HG03135 (cell line): ENCODE results near the gene KLF16.

Experiments used
- ATAC-seq: cut with Tn5 transposase; IDR thresholded peaks from one replicate; pipeline ENCODE4 v1.9.1; 2021; ENCODE audit warnings: mild to moderate bottlenecking, moderate library complexity; ENCODE audit not compliant: unreplicated experiment

The KLF16 gene

GRCh38 chr19:1845125-1845515 lies 18.3 kb downstream of the KLF16 start:
- no peak for ATAC-seq

- ATAC-seq, result no peak
Measured at GRCh38 chr19:1844513-1845124, 18.8 kb downstream of the KLF16 start.

GRCh38 chr19:1843646-1844394 lies 19.6 kb downstream of the KLF16 start:
- no peak for ATAC-seq

DNA sequence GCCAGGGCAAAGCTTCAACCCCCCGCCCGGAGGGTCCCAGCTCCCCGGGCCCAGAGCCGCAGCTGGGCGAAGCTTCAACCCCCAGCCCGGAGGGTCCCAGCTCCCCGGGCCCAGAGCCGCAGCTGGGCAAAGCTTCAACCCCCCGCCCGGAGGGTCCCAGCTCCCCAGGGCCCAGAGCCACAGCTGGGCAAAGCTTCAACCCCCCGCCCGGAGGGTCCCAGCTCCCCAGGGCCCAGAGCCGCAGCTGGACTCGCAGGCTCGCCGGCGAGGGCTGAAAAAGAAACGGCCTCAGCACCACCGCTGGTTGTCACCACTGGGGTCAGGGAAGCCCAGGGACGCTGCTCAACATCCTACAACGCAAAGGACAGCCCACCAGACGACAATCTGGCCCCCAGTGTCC lies 20.3 kb downstream of the KLF16 start:
- no peak for ATAC-seq

DNA sequence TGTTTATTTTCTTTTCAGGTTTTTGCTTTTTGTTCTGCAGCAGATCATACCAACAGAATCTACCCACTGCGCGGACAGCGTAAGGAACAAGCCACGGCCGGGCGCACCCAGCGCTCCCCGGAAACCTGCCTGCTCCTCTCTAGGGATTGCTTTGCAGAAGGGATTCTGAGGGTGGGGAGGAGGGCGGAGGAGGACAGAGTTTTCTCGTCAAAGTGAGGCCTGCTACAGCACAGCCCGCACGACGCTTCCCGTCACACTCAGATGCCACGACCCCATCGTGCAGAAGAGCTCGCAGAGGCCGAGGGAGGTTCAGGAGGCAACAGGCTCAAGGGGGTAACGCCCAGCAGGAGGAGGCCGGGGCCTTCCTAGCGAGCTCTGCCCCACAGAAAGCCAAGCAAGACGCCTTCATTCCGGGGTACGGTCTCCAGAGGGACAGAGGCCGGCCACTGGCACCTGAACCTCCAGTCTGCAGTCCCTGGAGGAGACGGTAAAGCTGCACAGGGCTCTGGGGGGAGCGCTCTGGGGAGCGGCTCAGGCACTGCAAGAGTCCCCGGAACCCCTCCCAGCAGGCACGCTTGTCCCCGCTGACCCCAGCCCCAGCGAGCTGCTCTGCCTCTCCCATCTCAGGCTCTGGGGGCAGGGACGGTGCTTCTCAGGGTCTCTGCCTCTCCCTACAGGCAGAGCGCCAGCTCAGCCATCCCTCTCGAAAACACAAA lies 22.0 kb downstream of the KLF16 start:
- no peak for ATAC-seq

DNA sequence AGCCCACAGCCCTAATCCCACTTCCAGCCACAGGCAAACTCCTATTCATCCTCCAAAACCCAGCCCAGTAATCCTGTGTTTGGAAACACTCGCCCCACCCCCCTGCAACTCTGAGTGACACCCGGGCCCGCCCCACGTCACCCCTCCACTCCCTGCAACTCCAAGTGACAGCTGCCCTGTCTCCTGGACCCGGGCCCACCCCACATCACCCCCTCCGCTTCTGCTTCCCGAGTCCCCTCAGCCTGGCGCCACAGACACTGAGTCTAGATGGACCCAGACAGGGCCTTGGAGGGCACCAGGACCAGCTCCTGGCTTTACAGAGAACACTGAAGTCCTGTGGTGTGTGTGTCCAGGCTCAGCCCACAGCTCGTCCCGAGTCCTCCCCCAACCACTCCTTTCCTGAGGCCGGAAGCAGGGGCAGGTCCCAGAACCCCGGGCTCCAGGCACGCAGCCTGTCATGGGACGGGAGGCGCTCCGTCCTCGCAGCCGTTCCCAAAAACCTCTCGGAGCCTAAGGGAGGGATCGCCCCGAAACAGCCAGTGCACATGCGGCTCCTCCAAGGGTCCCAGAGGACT lies 22.8 kb downstream of the KLF16 start:
- ATAC-seq, result no peak

- no peak for ATAC-seq
Measured at GRCh38 chr19:1839658-1840540, 23.5 kb downstream of the KLF16 start.

DNA sequence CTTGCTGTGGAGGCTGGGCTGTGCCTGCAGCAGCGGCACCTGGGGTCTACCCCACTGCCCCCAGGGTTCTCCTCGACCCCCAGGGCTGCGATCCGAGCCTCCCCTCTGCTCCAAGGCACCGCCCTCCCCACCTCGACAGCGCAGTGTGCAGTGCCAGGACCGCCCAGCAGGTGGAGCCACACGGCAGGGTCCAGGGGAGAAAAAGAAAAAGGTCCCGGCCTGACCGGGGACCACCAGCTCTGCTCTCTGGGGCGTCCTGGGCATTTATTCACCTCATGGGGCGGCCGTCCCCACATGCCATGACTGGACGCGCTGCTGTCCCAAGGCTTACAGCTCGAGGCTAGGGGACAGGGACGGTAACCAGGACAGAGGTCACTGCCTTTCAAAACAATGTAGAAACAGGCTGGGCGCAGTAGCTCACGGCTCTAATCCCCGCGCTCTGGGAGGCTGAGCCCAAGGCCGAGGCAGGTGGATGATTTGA lies 25.7 kb downstream of the KLF16 start:
- no peak for ATAC-seq

DNA sequence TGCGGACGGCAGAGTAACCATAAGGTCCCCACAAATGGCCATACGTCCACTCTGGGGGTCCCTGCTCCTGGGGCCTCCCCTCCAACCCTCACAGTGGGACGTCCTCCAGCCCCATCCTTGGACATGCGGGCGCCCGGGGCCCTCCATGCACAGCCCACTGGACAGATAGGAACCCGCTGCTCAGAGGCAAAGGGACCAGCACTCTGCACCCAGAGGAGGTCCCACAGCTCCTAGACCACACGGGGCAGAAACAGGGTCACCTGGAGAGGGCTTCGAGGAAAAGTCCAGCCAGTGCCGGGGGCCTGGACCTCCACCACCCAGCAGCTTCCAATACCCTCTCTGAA lies 26.2 kb downstream of the KLF16 start:
- no peak for ATAC-seq

GRCh38 chr19:1836458-1837221 lies 26.7 kb downstream of the KLF16 start:
- ATAC-seq, result no peak

DNA sequence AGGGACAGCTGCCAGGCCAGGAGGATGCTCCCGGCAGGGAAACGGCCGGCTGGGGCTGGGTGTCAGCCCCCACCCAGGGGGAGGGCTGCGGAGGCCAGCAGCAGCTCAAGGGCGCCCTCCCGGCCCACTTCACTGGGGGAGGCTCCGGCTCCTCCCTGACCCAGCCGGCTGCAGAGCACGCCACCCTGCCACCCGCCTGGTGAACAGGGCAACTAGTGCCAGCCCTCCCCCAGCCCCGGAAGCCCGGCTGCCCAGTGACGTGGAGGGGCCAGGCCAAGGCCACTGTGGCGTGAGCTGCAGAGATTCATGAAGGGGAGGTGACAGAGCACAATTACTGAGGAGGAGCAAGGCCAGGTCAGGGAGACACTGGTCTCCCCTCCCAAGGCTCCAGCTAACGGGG lies 29.8 kb downstream of the KLF16 start:
- no peak for ATAC-seq

DNA sequence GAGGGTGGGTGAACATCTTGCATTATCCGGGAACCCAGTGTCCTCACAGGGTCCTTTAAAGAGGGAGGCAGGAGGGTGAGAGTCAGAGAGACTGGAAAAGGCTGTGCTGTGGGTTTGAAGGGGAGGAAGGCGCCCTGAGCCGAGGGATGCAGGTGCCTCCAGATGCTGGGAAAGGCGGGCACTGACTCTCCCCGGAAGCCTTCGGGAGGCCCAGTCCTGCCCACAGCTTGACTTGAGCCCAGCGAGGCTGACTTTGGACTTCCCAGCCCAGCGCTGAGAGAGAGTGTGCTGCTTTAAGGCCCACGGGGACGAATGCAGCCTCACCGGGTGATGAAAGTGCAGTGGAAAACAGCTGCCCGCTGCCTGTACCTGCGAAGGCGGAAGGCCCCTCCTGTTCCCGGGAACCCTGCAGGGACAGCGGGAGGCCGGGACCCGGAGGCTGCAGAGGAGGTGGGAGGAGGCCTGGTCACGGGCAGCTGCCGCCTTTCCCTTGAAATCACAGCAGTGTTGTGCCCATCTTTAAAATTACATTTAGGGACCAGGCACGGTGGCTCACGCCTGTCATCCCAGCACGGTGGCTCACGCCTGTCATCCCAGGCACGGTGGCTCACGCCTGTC lies 31.2 kb downstream of the KLF16 start:
- ATAC-seq, result no peak

DNA sequence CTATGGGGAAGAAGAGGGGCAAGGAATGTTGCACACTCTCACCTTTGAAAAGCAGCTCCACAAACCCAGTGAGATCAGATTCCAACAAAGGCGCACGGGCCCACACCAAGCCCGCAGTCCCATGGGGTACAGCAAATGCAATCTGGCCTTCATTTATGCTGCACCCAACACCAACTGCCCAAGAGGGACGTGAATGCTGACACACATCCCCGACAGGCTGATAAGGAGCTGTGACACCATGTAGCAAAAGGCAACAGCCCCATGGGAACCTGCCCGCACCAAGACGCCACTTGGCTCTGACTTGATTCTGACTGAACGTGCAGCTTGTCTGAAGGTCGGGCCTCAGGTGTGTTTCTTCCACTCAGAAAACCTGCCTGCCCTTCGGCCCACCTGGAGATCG lies 32.4 kb downstream of the KLF16 start:
- no peak for ATAC-seq

DNA sequence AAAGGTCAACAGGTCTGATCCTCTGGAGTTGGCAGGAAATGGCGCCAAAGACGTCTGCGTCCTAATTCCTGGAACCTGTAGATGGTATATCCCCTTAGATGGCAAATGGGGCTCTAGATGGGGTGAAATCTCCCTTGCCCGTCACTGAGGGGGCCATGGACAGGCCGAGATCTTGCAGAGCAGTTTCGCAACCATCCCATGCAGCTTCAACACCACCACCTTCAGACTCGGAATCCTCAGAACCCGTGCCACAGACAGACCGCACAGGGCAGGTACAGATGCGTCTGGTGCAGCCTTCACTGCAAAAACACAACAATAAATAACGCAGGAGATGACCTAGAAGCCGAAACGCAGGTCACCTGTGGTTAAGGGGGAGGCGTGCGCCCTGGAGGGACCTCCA lies 32.8 kb downstream of the KLF16 start:
- ATAC-seq, result no peak

- no peak for ATAC-seq
Measured at GRCh38 chr19:1829958-1830357, 33.4 kb downstream of the KLF16 start.

DNA sequence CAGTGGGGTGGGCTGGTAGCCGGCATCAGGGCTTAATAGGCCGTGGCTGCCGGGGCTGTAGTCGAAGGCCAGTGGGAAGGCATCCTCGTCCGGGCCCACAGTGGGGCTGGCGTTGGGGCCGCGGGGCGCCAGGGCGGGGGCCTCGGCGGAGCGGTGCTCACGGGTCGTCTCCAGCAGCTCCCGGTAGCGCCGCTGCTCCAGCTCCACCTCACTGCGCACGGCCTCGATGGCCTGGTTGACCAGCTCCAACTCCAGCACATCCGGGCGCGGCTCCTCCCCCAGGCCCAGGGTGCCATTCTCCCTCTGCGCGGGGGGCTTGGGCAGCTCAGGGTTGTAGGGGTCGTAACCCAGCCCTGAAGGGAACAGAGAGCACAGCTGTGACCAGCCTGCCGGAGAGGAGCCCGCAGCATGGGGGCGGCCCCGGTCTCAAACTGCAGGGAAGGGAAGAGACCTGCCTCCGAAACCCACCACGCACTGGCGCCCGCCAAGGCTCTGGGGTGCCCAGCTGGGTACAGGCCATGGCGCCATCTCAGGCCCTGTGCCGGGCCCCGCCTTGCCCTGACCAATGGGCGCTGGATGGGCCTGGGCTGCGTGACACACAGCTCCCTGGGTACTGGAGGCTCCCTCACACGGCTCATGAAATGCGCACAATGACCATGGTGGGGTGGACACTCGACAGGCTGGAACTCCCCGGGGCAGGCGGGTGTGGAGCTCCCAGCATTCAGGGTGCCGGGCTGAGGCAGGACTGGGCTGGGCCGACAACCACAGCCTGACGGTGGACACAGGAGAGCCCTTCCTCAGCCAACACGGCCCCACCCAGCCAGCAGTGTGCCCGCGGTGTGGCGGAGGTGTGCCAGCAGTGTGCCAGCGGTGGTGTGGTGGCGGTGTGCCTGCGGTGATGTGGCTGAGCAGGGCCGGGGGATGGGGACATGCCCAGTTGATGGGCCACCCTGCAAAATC lies 34.8 kb downstream of the KLF16 start:
- ATAC-seq, result no peak

- no peak for ATAC-seq
Measured at GRCh38 chr19:1827566-1828278, 35.7 kb downstream of the KLF16 start.
